ENCODE measurements around the gene BHLHE41.

GRCh38 chr12:26119391-26119989 lies 5.3 kb downstream of the BHLHE41 start:
- TF ChIP-seq, protein P1, sequence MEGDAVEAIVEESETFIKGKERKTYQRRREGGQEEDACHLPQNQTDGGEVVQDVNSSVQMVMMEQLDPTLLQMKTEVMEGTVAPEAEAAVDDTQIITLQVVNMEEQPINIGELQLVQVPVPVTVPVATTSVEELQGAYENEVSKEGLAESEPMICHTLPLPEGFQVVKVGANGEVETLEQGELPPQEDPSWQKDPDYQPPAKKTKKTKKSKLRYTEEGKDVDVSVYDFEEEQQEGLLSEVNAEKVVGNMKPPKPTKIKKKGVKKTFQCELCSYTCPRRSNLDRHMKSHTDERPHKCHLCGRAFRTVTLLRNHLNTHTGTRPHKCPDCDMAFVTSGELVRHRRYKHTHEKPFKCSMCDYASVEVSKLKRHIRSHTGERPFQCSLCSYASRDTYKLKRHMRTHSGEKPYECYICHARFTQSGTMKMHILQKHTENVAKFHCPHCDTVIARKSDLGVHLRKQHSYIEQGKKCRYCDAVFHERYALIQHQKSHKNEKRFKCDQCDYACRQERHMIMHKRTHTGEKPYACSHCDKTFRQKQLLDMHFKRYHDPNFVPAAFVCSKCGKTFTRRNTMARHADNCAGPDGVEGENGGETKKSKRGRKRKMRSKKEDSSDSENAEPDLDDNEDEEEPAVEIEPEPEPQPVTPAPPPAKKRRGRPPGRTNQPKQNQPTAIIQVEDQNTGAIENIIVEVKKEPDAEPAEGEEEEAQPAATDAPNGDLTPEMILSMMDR (IDR thresholded peaks at IDR 0.05), result peak; percentile 76
- TF ChIP-seq EZH2phosphoT487 (IDR thresholded peaks at IDR 0.05; ENCODE audit: borderline replicate concordance, low read depth) (no peak), NFIC (IDR thresholded peaks at IDR 0.05; ENCODE audit: borderline replicate concordance) (no peak), TEAD4 (IDR thresholded peaks at IDR 0.05; ENCODE audit: borderline replicate concordance, insufficient read depth) (no peak), GABPA (IDR thresholded peaks at IDR 0.05; ENCODE audit: low read depth) (no peak), CHD2 (IDR thresholded peaks at IDR 0.05; ENCODE audit: low read length, partially characterized antibody) (no peak), FOSL2 (IDR thresholded peaks at IDR 0.05; ENCODE audit: borderline replicate concordance, low read depth) (no peak), REST (IDR thresholded peaks at IDR 0.05; ENCODE audit: low read depth, low read length) (peak; percentile 63; the same call in 1 of the 2 replicates), RAD21 (IDR thresholded peaks at IDR 0.05; ENCODE audit: low read length) (peak; percentile 80), RCOR1 (IDR thresholded peaks at IDR 0.05; ENCODE audit: low read length) (no peak), EP300 (IDR thresholded peaks at IDR 0.05; ENCODE audit: borderline replicate concordance in 1 of 2, low read depth in 1 of 2, low read length in 1 of 2) (no peak), POLR2AphosphoS5 (IDR thresholded peaks at IDR 0.05; ENCODE audit: low read depth, low read length) (no peak), MXI1 (IDR thresholded peaks at IDR 0.05; ENCODE audit: low read depth, low read length) (no peak)
